ENCODE results near the gene GPC6.

DNA sequence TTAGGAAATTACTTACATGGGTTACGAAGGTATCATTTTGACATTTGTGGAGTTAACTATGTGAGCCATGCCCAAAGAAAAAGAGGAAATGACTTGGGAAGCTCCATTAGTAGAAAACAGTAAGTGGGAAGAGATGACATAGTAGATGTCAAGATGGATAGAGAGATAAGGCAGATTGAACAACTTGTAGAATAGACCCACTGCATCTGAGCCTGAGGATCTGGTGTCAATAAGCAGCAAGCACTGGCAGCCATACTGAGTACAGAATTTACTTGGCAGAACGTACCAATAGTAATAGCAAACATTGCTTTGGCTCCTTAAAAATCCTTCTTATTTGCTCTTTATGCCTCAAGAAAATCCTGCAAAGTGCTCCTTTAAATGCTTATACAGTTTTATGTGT, 203.8 kb downstream of the GPC6 start:
- TF ChIP-seq, protein P1, sequence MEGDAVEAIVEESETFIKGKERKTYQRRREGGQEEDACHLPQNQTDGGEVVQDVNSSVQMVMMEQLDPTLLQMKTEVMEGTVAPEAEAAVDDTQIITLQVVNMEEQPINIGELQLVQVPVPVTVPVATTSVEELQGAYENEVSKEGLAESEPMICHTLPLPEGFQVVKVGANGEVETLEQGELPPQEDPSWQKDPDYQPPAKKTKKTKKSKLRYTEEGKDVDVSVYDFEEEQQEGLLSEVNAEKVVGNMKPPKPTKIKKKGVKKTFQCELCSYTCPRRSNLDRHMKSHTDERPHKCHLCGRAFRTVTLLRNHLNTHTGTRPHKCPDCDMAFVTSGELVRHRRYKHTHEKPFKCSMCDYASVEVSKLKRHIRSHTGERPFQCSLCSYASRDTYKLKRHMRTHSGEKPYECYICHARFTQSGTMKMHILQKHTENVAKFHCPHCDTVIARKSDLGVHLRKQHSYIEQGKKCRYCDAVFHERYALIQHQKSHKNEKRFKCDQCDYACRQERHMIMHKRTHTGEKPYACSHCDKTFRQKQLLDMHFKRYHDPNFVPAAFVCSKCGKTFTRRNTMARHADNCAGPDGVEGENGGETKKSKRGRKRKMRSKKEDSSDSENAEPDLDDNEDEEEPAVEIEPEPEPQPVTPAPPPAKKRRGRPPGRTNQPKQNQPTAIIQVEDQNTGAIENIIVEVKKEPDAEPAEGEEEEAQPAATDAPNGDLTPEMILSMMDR (conservative IDR thresholded peaks at IDR 0.05; ENCODE audit: low read length): no peak
- no peak for TF ChIP-seq EZH2phosphoT487 (IDR thresholded peaks at IDR 0.05; ENCODE audit: borderline replicate concordance, low read depth, low read length)

Data from OCI-LY7 (cell line).